Left colon (tissue), 2 donors: Measurements from ENCODE around the gene OR51B5. TPM values are rescaled to one million over a fixed set of nuclear protein-coding genes. Genes with fewer than 3 reads are reported as not detected.
"Not testable (repeated sequence)": the region's sequence is repeated elsewhere in the genome, so short reads cannot be mapped to it uniquely, and the experiment has no call there.

Experiments
- ATAC-seq: fragments of 200-7000 bp; cut with Tn5 transposase; one replicate; pipeline ENCODE4 v1.9.1; 2020; ENCODE audit warnings: mild to moderate bottlenecking, moderate library complexity
- DNase-seq, 2 donors: peaks; one replicate each; pipeline ENCODE4 v3.0.0-alpha.2; 2020
- intact Hi-C, 2 donors: fragments of 100-400 bp; cut with DNase I in 1 of 2; cut with micrococcal nuclease in 1 of 2; formaldehyde crosslinking; loops; one replicate each; pipeline versions ENCODE4 v1.11.2 to v1.14.0; 2022; cut with DNase I, micrococcal nuclease
- total RNA-seq, 2 donors: library from RNA; stranded (reverse); fragmentation: NEBNext Ultra II Directional; extraction: Animal tissue kit (Norgen Biotek cat#: 25700); gene quantifications; one replicate each; pipeline ENCODE4 v1.2.1, GENCODE V29; 2021
- donor health status: DM: no; HTN: no; CAD: no.
- donor health status: DM: yes; HTN: yes; CAD: no.

OR51B5 gene
- total RNA-seq, 2 donors from 2014 or later: not detected

DNA sequence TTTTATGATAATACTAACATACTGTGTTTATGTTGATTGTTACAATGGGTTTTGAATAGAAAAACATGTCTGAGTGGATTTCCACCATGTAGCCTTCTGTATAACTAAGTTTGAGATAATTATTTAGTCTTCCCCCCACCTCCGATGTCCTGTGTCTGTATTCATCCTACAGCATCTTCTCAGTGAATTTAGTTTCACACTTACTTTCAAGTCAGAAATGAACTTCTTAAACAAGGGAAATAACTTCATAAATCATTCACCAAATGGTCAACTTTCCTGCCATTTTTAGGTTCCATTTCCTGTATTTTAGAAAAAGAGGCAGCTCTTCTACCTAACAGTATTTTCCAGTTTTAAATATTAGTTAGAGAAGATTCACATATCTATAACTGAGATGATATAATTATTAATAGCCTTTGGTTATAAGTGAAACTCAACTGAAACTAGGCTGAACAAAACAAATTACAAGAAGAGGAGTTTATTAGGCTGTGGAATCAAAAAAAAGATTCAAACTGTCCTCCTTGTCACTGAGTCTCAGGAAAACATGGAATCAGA lies 3.5 kb downstream of the OR51B5 start:
- no peak for ATAC-seq
- intact Hi-C loops: no loop called here
- no peak for DNase-seq

DNA sequence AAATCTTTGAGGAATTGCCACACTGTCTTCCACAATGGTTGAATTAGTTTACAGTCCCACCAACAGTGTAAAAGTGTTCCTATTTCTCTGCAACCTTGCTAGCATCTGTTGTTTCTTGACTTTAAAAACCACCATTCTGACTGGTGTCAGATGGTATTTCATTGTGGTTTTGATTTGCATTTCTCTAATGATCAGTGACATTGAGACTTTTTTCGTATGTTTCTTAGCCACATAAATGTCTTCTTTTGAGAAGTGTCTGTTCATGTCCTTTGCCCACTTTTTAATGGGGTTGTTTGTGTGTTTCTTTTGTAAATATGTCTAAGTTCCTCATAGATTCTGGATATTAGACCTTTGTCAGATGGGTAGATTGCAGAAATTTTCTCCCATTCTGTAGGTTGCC lies 6.1 kb downstream of the OR51B5 start:
- not testable (repeated sequence) for DNase-seq, ATAC-seq

DNA sequence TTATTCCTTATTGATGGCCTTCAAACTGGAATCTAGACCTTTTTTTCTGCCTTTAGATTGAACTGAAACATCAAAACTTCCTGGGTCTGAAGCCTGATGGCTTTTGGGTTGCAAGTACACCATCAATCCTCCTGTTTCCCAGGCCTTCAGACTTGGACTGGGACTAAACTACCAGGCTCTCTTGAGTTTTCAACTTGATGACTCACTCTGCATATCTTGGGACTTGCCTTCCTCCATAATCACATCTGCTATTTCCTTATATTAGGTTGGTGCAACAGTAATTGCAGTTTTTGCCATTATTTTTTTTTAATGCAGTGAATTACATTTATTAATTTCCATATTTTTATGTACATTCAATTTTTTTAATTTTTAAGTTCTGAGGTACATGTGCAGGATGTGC lies 7.0 kb downstream of the OR51B5 start:
- intact Hi-C loops: no loop called here
- no peak for DNase-seq
- ATAC-seq: no peak

More for the DNA sequence above, 6.1 kb downstream of the OR51B5 start:
- intact Hi-C loops: not testable (repeated sequence)

DNA sequence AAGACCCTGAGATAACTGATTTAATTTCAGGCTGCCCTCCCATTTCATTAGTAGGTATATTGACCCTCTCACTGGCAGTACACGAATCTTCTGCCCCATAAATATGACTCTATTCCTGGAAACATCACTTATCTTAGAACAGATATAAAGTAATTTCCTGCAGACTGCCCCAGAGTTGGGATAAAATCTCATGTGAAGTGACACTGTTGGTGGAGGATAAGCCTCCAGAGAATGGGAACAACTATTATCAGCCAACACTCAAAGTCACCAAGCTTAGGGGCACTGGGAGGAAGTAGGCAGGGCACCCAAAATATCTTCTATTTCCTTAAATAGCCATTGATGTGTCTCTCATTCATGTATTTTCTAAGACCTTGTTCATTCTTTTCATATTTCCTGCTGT lies 8.2 kb downstream of the OR51B5 start:
- intact Hi-C loops: no loop called here
- no peak for DNase-seq
- ATAC-seq: no peak

DNA sequence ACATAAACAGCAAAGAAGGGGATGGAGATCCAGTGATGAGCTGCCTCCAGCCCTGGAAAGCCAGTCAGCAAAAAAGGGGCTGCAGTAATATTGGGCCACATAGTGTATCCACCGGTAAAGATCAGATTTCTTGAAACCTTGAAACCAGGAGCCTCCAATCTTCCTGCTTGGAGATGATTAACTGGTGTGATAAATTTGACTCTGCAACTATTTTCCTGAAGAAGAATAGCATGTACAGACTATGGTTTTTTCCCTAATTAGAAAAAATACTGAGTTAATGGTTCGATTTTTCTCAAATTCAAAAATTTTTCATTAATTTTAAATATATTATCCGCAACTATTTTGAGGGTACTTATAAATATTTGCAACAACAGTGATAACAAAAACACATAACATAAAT lies 19.1 kb downstream of the OR51B5 start, which contains the start of gene OR51B2:
Gene OR51B2 (minus strand): TSS at position 101 of the 400 bp plus-strand sequence. CDS start 0 bp downstream, at position 101.
- no peak for ATAC-seq
- intact Hi-C loops: no loop called here
- no peak for DNase-seq

DNA sequence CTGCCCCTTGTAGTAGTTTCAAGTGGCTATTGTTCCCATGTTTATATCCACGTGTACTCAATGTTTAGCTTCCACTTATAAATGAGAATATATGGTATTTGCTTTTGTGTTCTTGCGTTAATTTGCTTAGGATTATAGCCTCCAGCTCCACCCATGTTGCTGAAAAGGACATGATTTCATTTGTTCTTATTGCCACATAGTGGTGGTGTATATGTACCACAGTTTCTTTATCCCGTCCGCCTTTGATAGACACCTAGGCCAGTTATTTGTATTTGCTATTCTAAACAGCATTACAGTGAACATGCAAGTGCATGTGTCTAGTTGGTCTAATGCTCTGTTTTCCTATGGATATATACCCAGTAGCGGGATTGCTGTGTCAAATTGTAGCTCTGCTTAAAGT lies 26.0 kb downstream of the OR51B5 start:
- ATAC-seq (no peak), DNase-seq (no peak)
- intact Hi-C loops: no loop called here

DNA sequence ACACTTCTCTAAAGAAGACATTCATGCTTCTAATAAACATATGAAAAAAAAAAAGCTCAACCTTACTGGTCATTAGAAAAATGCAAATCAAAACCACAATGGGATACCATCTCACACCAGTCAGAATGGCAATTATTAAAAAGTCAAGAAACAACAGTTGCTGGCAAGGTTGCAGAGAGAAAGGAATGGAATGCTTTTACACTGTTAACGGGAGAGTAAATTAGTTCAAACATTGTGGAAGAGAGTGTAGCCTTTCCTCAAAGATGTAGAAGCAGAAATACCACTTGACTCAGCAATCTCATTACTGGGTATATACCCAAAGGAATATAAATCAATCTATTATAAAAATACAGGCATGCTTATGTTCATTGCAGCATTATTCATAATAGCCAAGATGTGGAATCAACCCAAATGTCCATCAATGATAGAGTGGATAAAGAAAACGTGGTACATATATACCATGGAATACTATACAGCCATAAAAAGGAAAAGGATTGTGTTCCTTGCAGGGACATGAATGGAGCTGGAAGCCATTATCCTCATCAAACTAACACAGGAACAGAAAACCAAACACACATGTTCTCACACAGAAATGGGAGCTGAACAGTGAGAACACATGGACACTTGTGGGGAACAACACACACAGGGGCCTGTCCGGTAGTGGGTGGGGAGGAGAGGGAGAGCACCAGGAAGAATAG lies 29.8 kb downstream of the OR51B5 start:
- intact Hi-C loops, ATAC-seq, DNase-seq: not testable (repeated sequence)

DNA sequence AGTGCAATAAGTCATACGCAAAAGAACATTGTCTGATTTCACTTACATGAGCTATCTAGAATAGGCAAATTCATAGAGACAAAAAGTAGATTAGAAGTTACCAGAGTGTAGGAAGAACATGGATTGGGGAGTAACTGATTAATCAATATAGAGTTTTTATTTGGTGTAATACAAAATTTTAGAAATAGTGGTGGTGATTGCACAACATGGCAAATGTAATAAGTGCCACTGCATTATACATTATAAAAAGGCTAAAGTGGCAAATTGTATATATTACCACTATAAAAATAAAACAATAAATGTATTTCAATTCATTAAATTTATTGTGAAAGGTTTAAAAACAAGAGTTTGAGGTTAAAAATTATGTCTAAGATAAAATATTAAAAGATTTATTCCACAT lies 32.9 kb downstream of the OR51B5 start:
- intact Hi-C loops: no loop called here
- DNase-seq (no peak), ATAC-seq (no peak)

DNA sequence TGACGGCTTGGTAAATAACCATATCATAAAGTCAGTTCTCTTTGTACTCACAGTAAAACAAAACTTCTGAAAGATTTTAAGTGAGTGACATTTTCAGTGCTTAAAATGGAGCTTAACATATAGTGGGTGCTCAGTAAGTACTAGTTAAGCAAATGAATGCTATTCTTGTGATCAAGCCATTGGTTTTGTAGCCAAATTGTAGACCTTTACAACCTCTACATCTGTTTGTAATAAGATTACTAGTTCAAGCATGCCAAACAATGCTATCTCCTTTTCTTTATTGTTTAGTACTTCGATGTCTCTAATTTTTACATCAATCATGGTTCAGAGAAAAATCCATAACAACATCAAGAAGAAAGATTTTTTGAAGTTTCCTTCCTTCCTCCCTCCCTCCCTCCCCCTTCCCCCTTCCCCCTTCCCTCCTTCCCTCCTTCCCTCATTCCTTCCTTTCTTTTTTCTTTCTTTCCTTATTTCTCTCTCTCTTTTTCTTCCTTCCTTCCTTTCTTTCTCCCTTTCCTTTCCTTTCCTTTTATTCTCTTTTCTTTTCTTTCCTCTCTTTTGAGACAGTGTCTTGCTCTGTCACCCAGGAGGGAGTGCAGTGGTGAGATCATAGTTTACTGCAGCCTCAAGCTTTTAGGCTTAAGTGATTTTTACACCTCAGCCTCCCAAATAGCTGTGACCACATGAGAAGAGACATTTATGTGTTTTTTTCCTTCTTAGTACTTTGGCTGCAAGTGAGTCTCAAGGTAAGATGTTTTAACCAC lies 35.9 kb downstream of the OR51B5 start:
- ATAC-seq (no peak), DNase-seq (no peak)
- intact Hi-C loops: no loop called here

DNA sequence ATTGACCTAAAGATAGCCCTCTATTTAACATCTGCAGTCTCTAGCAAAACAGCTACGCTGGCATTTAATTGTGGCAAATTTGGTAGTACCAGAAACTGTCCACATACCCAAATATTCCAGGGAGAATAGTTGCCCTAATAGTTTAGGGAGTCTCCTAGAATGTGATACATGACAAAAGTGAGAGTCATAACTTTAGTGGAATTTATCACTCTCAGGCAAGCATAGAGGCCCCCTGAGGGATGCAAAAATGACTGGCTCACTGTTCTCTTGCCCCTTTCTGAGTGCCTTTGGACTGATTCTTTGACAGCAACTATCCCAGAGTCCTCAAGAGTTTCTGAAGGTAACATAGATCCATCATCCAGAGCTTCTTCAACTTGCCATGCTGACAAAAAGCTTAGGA lies 39.3 kb downstream of the OR51B5 start:
- intact Hi-C loops: no loop called here
- no peak for ATAC-seq
- DNase-seq: no peak

DNA sequence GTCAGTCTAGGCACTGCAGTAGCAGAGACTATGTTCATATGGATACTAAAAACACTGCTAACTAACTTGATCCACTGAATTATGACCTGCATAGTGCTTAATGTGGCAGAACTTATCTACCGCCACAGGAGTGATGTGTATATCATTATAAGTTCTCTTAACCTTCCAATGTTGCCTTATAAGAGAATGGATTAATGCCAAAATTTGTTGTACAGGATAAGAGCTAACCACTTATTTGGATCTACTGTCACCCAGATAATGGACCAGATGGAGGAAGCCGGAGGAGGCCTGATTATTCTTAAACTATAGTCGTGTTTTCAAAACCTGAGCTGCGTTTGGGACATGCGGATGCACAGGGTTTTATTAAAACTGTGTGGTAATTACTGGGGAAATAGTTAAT lies 39.7 kb downstream of the OR51B5 start:
- no peak for ATAC-seq
- DNase-seq: no peak
- intact Hi-C loops: no loop called here

DNA sequence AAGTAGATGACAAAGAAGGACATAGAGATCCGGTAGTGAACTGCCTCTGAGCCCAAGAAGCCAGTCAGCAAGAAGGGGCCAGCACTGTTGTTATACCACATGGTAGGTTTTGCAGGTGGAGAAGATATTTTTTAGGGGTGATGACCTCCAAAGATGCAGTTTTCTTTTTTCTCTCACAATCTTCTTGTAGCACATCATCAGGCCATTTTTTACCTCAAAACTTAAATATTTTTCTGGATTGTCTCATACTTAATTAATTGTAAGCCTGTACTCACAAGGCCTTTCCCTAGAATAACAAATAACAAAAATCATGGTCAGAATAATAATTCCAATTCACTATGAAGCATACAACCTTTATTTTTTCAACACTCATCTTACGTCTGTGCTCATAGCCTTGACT lies 41.5 kb downstream of the OR51B5 start, which contains the start of gene OR51B4:
Gene OR51B4 (minus strand): TSS at position 101 of the 400 bp plus-strand sequence. CDS start 0 bp downstream, at position 101.
- no peak for DNase-seq
- intact Hi-C loops: no loop called here

DNA sequence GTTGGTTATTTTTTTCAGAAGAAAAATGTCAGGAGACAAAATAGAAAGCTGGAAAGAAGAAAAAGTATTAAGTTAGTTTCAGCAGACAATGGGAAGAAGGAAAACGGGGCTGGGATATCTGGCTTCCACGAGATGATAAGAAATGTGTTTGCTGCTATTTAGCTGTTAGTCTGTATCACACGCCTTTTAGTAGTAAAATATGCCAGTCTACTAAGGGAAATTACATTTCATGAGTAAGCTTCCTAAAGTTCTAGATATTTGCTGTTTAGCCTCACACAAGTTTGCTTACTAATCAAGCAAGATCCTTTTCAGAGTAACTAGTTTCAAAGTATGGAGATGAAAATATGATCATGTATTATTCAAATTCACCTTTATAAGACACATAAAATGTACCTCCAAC lies 43.1 kb downstream of the OR51B5 start:
- DNase-seq (no peak), ATAC-seq (no peak)
- intact Hi-C loops: no loop called here

More for the DNA sequence above, 41.5 kb downstream of the OR51B5 start, which contains the start of gene OR51B4:
- ATAC-seq: no peak

DNA sequence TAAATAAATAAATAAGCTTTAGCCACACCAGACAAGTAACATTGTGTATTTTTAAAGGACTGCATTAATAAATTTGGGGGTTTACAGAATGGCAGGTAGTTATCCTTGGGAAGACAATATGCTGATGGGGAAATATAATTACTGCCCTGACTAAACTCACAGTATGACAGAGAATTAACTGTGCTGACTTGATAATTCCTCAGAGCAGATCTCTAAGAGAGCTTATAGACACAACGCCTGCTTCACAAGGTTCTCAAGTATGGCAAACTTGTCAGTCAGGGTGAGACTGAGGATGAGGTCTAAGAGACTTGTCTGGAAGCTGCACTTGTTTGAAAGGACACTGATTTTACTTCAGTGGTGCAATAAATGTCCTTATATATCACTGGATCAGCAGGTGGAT lies 44.9 kb downstream of the OR51B5 start:
- DNase-seq: no peak
- ATAC-seq: no peak
- intact Hi-C loops: no loop called here

DNA sequence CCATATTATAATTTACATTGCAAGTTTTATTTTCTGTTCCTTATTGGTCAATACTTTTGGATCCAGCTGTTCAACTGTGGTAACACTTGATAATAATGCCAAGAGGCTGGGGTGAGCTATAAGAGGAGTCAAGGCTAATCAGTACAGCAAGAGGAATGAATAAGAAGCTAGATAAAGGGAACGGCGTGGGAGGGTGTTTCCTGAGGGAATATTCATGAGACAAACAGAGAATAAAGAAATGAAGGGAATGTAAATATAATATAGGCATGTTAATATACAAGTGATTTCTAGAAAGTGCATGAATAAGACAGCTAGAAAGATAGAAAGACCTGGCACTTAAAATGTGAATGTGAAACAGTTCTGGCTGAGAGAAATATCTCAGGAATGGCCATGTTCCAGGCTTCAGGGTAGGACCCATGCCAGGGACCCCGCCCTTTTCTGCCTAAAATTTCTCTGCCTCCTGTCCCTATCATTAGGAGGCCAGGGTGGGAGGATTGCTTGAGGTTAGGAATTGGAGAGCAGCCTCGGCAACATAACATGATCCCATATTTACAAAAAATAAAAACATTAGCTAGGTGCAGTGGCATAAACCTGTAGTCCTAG lies 45.5 kb downstream of the OR51B5 start:
- intact Hi-C loops: no loop called here
- DNase-seq: no peak
- no peak for ATAC-seq

DNA sequence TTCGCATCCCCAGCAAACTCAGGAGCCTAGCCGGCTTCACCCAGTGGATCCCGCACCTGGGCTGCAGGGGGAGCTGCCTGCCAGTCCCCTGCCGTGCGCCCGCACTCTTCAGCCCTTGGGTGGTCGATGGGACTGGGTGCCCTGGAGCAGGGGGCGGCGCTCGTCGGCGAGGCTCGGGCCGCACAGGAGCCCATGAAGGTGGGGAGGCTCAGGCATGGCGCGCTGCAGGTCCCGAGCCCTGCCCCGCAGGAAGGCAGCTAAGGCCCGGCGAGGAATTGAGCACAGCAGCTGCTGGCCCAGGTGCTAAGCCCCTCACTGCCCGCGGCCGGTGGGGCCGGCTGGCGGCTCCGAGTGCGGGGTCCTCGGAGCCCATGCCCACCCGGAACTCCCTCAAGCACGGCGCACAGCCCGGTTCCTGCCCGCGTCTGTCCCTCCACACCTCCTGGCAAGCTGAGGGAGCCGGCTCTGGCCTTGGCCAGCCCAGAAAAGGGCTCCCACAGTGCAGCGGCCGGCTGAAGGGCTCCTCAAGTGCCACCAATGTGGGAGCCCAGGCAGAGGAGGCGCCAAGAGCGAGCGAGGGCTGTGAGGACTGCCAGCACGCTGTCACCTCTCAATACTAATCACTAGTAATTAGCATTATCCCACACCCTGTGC lies 48.9 kb downstream of the OR51B5 start:
- intact Hi-C loops, ATAC-seq, DNase-seq: not testable (repeated sequence)

DNA sequence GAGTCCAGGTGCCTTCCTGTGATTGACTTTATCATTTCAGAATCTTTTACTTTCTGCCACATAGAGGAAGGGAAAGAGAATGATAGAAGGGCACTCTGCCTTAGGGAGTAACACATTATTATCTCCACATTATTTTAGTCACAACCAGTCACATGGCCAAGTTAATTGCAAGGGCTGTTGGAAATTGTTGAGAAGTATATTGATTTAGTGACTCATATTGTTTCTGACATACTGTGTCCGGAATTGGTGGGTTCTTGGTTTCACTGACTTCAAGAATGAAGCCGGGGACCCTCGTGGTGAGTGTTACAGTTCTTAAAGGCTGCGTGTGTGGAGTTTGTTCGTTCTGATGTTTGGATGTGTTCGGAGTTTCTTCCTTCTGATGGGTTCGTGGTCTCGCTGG lies 50.3 kb downstream of the OR51B5 start:
- intact Hi-C loops: no loop called here
- DNase-seq (no peak), ATAC-seq (no peak)
